HK-2 (cell line): ENCODE results near the gene WDR20.
"Not testable (repeated sequence)": the region's sequence is repeated elsewhere in the genome, so short reads cannot be mapped to it uniquely, and the experiment has no call there.

ENCODE experiments used
- DNase-seq: peaks from one replicate; pipeline ENCODE4 v3.0.0-alpha.2; 2018; ENCODE audit not compliant: unreplicated experiment

WDR20 gene

GRCh38 chr14:102131741-102132140 is 8.0 kb upstream of the WDR20 start:
- DNase-seq = no peak

- DNase-seq = not testable (repeated sequence)
Observed at GRCh38 chr14:102134021-102134420, 5.7 kb upstream of the WDR20 start.

GRCh38 chr14:102134719-102135118 is 5.0 kb upstream of the WDR20 start:
- DNase-seq = not testable (repeated sequence)

DNA sequence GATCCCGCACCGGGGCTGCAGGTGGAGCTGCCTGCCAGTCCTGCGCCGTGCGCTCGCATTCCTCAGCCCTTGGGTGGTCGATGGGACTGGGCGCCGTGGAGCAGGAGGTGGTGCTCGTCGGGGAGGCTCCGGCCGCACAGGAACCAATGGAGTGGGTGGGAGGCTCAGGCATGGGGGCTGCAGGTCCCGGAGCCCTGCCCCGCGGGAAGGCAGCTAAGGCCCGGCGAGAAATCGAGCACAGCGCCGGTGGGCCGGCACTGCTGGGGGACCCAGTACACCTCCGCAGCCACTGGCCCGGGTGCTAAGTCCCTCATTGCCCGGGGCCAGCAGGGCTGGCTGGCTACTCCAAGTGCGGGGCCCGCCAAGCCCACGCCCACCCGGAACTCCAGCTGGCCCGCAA is 4.2 kb upstream of the WDR20 start:
- not testable (repeated sequence) for DNase-seq

DNA sequence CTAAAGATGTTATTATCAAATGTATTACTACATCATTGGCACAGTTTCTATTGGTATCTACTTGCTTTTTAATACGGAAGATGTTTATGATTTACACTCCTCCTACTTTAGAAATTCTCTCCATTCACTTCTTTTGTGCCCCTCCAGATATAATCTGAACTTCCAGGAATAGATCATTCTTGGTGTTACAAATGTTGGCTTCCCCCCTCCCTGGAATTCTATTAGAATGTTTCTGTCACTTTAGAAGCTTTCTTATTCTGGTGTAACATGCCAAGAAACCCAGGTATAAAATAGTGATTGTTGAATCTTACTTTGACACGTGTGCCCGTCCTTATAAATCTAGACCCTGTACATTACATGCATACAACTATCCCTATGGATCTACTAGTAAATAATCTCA is 1.2 kb upstream of the WDR20 start:
- no peak for DNase-seq

GRCh38 chr14:102138961-102139285 is 774 bp upstream of the WDR20 start:
- DNase-seq = no peak

GRCh38 chr14:102140027-102140749 is 491 bp downstream of the WDR20 start:
- DNase-seq = peak; percentile 56

DNA sequence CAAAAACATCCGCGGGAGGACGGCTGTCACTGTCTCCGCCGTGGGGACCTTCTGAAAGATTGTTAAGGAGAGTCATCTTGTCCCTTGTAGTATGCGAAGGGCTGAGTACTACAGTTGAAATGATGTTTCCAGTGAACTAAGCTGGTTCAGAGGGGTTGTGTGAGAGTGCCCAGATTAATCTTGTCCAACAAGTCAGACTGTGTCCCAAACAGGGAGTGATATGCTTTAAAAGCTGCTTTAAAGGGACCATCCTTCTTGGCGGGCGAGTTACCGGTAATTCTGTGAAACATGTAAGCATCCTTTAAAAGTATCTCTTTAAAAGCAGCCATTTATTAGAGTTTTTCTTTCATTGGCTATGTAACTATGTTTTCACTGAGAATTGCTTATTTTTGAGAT is 1.1 kb downstream of the WDR20 start:
- no peak for DNase-seq

DNA sequence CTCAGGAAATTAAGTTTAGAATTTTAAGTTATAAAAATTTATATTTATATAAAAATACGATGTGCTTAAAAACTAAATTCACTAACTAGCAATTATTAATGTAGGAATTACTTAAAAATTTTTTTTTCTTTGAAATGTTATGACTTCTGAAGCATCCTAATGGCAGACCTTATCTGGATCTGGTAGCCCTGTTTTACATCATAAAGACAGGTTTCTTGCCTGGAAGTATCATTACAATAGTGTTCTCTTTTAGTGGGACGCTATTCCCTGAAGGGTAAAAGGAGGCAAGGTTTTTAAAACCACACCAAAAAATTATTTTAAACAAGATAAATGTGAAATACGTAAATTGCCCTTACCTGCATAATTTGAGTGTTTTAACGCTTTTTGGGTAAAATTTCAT is 2.1 kb downstream of the WDR20 start:
- no peak for DNase-seq

- no peak for DNase-seq
Observed at GRCh38 chr14:102144914-102145313, 5.2 kb downstream of the WDR20 start.

DNA sequence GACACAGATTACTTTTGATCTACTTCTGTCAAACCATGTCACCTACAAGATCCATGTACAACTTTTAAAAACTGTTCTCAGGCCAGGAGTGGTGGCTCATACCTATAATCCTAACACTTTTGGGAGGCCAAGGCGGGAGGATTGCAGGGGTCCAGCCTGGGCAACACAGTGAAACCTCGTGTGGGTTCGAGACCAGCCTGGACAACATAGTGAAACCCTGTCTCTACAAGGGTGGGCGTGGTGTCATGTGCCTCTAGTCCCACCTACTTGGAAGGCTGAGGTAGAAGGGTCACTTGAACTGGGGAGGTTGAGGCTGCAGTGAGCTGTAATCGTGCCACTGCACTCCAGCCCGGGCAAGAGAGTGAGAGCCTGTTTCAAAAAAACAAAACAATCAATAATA is 5.7 kb downstream of the WDR20 start:
- no peak for DNase-seq

DNA sequence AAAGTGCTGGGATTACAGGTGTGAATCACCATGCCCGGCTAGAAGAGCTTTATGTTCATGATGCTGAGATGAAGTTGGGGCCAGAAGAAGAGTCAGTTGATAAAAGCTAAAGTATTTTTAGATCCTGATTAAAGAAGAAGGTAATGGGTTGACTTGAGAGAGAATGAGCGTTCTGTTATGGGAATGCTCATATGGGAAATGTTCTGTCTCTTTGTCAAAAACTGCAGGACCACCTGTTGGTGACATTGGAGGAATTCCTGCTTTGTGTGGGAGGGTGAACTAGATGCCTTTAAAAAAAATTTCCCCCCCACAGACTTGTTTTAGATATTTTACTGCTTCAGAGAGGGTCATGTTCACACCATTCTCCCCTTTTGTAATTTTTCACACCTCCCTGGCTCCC is 6.7 kb downstream of the WDR20 start:
- no peak for DNase-seq

- DNase-seq = no peak
Observed at GRCh38 chr14:102150083-102150482, 10.4 kb downstream of the WDR20 start.

DNA sequence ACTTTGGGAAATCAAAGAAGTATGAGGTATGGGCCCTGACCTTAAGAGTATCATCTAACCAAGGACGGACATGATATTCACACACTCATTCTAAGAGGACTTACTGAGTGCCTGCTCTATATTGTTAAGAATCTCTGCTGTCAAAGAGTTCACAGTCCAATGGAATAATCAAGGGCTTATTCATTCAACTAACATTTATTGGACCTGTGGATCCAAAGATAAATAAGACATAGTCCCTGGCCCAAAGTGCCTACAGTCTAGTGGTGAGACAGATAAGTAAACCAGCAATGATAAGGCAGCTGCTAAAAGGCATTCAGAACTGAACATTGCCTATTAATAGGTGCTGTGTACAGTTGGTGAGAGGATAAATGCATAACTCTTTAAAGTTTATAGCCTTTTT is 11.0 kb downstream of the WDR20 start:
- DNase-seq = no peak

DNA sequence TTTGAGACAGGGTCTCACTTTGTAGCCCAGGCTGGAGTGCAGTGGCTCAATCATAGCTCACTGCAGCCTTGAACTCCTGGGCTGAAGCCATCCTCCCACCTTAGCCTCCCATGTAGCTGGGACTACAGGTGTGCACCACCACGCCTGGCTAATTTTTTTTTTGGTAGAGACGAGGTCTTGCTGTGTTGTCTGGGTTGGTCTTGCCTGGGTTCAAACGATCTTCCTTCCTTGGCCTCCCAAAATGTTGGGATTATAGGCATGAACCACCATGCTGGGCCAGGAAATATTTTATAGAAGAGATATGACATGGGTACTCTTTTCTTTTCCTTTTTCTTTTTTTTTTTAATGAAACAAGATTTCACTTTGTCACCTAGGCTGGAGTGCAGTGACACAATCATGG is 11.7 kb downstream of the WDR20 start:
- not testable (repeated sequence) for DNase-seq

GRCh38 chr14:102154121-102154520 is 14.4 kb downstream of the WDR20 start:
- DNase-seq = no peak

DNA sequence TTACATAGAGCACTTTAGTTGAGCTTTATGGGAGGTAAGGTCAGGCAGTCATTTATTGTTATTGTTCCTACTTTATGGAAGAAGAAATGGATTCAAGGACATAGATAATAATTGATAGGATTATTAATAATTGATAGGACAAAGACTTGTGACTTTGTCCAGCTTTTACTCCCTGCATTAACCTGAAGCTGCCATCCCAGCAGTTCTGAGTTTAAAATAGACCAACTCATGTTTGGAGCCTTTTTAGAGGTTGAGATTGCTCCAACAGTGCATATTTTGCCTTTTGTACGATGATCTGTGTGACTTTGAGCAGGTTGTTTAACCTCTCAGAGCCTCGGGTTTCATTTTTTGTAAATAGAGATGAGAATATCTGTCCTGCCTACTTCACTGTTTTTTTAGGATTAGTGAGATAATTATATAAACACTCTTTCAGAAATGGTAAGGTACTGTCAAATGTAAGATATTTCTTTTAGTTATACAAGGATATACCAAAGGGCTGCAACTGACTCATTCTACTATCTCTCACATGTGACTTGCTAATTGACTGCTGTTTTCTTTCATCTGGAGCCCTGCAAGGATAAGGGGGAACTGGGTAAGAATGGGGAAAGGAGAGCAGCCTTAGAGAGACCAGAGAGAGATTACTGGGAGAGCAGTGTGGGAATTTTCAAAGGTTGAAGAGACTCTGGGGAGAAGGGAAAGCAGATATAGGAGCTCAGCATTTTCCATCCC is 15.3 kb downstream of the WDR20 start:
- no peak for DNase-seq

GRCh38 chr14:102157346-102157745 is 17.6 kb downstream of the WDR20 start:
- no peak for DNase-seq

DNA sequence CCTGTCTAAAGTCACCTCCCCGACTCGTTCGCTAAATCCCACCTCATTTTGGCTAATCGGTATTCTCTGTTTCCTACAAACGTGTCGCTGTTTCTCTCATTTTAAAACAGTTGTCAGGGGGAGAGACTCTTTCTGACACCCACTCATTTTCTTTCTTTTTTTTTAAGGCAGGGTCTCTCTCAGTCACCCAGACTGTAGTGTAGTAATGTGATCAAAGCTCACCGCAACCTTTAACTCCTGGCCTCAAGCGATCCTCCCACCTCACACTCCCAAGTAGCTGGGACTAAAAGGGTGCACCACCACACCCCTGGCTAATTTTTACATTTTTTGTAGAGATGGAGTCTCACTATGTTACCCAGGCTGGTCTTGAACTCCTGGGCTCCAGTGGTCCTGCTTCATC is 19.1 kb downstream of the WDR20 start:
- no peak for DNase-seq

- no peak for DNase-seq
Observed at GRCh38 chr14:102159841-102160240, 20.1 kb downstream of the WDR20 start.

GRCh38 chr14:102162487-102162886 is 22.8 kb downstream of the WDR20 start:
- DNase-seq = no peak

DNA sequence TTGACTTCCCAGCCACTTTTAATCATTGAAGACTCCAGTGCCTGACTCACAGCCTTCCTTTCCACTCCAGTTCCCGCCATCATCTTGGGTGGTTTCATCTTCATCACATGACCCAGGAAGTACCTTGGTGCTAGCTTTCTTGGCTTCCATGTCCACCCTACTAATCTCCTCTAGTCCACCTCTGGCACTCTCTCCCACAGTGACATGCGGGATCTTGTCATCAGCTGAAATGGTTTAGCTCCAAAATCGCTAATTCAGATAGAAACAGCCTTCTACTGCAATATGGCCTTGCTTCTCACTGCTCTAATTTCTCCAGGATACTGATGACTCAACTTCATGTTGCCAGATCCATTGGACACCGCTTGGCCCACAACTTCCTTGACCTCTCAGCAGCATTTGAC is 24.5 kb downstream of the WDR20 start:
- peak; percentile 65 for DNase-seq

GRCh38 chr14:102164965-102165364 is 25.3 kb downstream of the WDR20 start:
- no peak for DNase-seq

- no peak for DNase-seq
Observed at GRCh38 chr14:102170061-102170460, 30.4 kb downstream of the WDR20 start.
